A673 (cell line): ENCODE measurements around the gene HK2. TPM values are rescaled to one million over a fixed set of nuclear protein-coding genes. Genes with fewer than 3 reads are reported as not detected.

Source experiments
- BruUV-seq: library from RNA; stranded (reverse); fragments of 400-500 nt; replicated peaks from 2 replicates; lab custom pipeline; 2021; lab: Mats Ljungman, UMichigan
- CTCF ChIA-PET: fragments of 300-600 bp; sonication (Branson Sonifier 250); formaldehyde crosslinking; loops from one replicate; lab custom pipeline; 2022; ENCODE audit warnings: antibody characterized with exemption; lab: Charles Lee
- POLR2A ChIA-PET: fragments of 300-600 bp; sonication (Branson Sonifier 250); formaldehyde crosslinking; loops from one replicate; lab custom pipeline; 2022; ENCODE audit warnings: antibody characterized with exemption; ENCODE audit not compliant: low non-redundant PET; lab: Charles Lee
- DNase-seq: peaks from one replicate; pipeline ENCODE4 v3.0.0-alpha.2; 2015; ENCODE audit warnings: low spot score
- H3K27ac ChIP-seq: fragments of 200-600 bp; sonication (generic); 2 replicates; pipeline ENCODE4 v1.5.1; 2016; ENCODE audit warnings: mixed run types, low read depth, mild to moderate bottlenecking, mixed read lengths, antibody characterized with exemption, low read length; ENCODE audit not compliant: poor library complexity, severe bottlenecking
- H3K27me3 ChIP-seq: fragments of 200-600 bp; sonication (generic); replicated peaks from 2 replicates; pipeline ENCODE4 v1.6.1; 2017; ENCODE audit warnings: mixed run types, low read depth, mild to moderate bottlenecking, mixed read lengths, antibody characterized with exemption, low read length; ENCODE audit not compliant: insufficient read depth, poor library complexity
- H3K36me3 ChIP-seq: fragments of 200-600 bp; sonication (generic); 2 replicates; pipeline ENCODE4 v1.6.1; 2016; ENCODE audit warnings: mixed run types, mild to moderate bottlenecking, mixed read lengths, antibody characterized with exemption, low read length; ENCODE audit not compliant: insufficient read depth, poor library complexity, severe bottlenecking
- H3K4me1 ChIP-seq: fragments of 200-600 bp; sonication (generic); 2 replicates; pipeline ENCODE4 v1.6.1; 2017; ENCODE audit warnings: mixed run types, mild to moderate bottlenecking, mixed read lengths, antibody characterized with exemption, low read length; ENCODE audit not compliant: insufficient read depth, poor library complexity, severe bottlenecking
- H3K4me3 ChIP-seq: fragments of 200-600 bp; sonication (generic); 2 replicates; pipeline ENCODE4 v1.5.1; 2016; ENCODE audit warnings: low read depth, mixed run types, mild to moderate bottlenecking, mixed read lengths, low read length; ENCODE audit not compliant: poor library complexity, severe bottlenecking
- H3K9me3 ChIP-seq: fragments of 200-600 bp; sonication (generic); 2 replicates; pipeline ENCODE4 v1.6.1; 2016; ENCODE audit warnings: mixed run types, low read depth, mild to moderate bottlenecking, mixed read lengths, antibody characterized with exemption, low read length; ENCODE audit not compliant: poor library complexity, severe bottlenecking
- EZH2 ChIP-seq: fragments of 200-600 bp; sonication (generic); IDR thresholded peaks from 2 replicates; pipeline ENCODE4 v1.6.1; 2017; ENCODE audit warnings: borderline replicate concordance, low read depth, mild to moderate bottlenecking, mixed read lengths, antibody characterized with exemption, low read length; ENCODE audit not compliant: poor library complexity, severe bottlenecking
- intact Hi-C: fragments of 100-400 bp; cut with micrococcal nuclease; formaldehyde crosslinking; loops from one replicate; pipeline ENCODE4 v1.10.0; 2022; ENCODE audit not compliant: unreplicated experiment
- total RNA-seq: library from RNA; stranded (reverse); gene quantifications from 2 replicates; pipeline ENCODE4 v1.2.3, GENCODE V29; 2021
- TF ChIP-seq, protein P1 (sequence below): fragments of 300-800, 200-600 bp; sonication (generic); conservative IDR thresholded peaks from 2 replicates; pipeline ENCODE4 v1.5.1; 2017; ENCODE audit warnings: low read depth, mild to moderate bottlenecking, antibody characterized with exemption, low read length, moderate library complexity, mixed read lengths

The HK2 gene
- total RNA-seq, 1 experiment from 2014 or later, result 42.6 TPM

DNA sequence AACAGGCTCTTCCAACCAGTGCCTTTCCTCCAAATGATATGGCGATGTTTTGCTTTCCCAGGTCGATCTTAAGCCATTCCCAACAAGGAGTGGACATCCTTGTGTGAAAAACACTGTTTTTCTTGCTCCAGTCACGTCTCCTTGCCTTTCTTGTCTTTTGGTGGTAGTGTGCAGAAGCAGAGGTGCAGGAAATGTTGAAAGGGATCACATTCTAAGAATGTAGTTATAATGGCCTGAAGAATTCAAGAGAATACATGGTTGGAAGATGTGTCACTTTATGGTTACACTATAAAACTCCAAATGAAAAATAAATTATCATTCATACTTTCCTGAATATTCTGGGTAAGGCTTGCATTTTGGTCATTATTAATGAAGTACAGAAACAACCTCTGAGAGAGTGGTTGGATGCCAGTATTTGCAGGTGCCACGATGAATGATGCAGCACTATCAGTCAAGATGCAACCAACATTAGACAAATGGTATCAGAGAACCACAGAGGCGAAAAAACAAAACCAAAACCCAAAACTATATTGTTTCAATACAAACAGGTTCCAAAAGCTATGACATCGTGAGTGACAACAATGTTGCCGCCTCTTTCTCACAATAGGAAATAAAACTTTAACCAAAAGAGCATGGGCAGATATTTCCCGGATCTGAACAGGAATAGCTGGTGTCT lies 97.0 kb downstream of the HK2 start:
- H3K27ac ChIP-seq, result no peak overlapping the region
- BruUV-seq, result no TSS peak
- no peak for DNase-seq
- H3K4me1 ChIP-seq, result no peaks in the 10 kb centered on the region
- TF ChIP-seq, protein P1, sequence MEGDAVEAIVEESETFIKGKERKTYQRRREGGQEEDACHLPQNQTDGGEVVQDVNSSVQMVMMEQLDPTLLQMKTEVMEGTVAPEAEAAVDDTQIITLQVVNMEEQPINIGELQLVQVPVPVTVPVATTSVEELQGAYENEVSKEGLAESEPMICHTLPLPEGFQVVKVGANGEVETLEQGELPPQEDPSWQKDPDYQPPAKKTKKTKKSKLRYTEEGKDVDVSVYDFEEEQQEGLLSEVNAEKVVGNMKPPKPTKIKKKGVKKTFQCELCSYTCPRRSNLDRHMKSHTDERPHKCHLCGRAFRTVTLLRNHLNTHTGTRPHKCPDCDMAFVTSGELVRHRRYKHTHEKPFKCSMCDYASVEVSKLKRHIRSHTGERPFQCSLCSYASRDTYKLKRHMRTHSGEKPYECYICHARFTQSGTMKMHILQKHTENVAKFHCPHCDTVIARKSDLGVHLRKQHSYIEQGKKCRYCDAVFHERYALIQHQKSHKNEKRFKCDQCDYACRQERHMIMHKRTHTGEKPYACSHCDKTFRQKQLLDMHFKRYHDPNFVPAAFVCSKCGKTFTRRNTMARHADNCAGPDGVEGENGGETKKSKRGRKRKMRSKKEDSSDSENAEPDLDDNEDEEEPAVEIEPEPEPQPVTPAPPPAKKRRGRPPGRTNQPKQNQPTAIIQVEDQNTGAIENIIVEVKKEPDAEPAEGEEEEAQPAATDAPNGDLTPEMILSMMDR, result no peak
- no peak for TF ChIP-seq EZH2
- H3K36me3 ChIP-seq, result no peaks in the 10 kb centered on the region
- H3K4me3 ChIP-seq, result no peak overlapping the region
- intact Hi-C loops, result no loop called here
- ChIA-PET POLR2A (no interaction called here), CTCF (no interaction called here)
- H3K27me3 ChIP-seq, result no peaks in the 10 kb centered on the region
- H3K9me3 ChIP-seq, result no peaks in the 10 kb centered on the region

DNA sequence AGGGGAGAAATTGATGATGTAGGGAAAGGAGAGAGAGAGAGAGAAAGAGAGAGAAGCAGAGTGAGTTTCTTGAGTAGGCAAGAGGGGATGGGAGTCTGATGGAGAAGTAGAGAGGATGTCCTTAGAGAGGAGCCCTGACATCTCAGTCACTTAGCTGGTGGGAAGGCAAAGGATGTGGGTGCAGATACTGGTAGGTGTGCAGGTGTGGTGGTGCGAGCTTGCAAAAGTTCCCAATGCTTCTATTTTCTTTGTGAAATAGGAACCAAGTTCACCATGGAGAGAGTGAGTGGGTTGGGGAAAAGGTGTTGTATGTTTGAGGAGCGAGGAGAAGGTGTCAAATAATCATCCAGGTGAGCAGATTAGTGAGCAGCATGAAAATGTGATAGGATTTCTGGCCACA lies 98.0 kb downstream of the HK2 start:
- ChIA-PET CTCF (no interaction called here), POLR2A (no interaction called here)
- BruUV-seq, result no TSS peak
- intact Hi-C loops, result no loop called here
- Histone ChIP-seq H3K4me3 (no peak overlapping the region), H3K4me1 (no peaks in the 10 kb centered on the region), H3K9me3 (no peaks in the 10 kb centered on the region), H3K36me3 (no peaks in the 10 kb centered on the region), H3K27me3 (no peaks in the 10 kb centered on the region), H3K27ac (no peak overlapping the region)
- DNase-seq, result no peak
- TF ChIP-seq, protein P1, result no peak
- no peak for TF ChIP-seq EZH2

DNA sequence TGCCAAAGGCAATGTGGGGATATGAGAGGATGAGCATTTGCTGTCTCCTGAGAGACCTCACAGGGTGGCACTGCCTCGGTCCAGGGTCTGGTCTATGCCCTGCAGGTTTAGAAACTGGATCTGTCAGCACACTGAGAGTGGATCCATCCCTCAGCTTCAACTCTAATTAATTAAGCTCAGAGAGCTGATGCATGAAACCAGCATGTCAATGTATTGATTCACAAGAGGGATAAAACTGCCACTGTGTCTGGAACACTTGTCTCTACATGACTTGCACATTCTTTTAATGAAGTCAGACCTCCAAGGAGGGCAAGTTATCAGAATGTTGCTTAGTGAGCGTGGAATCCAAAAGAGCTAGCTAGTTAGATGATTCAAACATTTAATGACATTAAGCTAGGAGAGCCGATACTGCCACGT lies 102.1 kb downstream of the HK2 start:
- BruUV-seq, result no TSS peak
- DNase-seq, result no peak
- intact Hi-C loops, result no loop called here
- no peak for TF ChIP-seq EZH2
- TF ChIP-seq, protein P1, result no peak
- CTCF ChIA-PET, result no interaction called here
- H3K27me3 ChIP-seq, result no peaks in the 10 kb centered on the region
- no peak overlapping the region for H3K4me3 ChIP-seq
- H3K9me3 ChIP-seq, result no peaks in the 10 kb centered on the region
- no peak overlapping the region for H3K27ac ChIP-seq
- no peaks in the 10 kb centered on the region for H3K36me3 ChIP-seq
- POLR2A ChIA-PET, result no interaction called here
- no peaks in the 10 kb centered on the region for H3K4me1 ChIP-seq
